H9 (cell line): ENCODE measurements around the gene GSTA4. TPM values are rescaled to one million over a fixed set of nuclear protein-coding genes. Genes with fewer than 3 reads are reported as not detected.

Experiments
- DNase-seq: peaks from one replicate; pipeline ENCODE4 v3.0.0-alpha.2; 2017
- H2AFZ ChIP-seq: one replicate; pipeline ENCODE4 v1.6.1; 2013; ENCODE audit warnings: mild to moderate bottlenecking, low read length, control low read depth, moderate library complexity
- H2AK5ac ChIP-seq: 2 replicates; pipeline ENCODE4 v1.6.1; 2013; ENCODE audit warnings: low read length, control low read depth, mixed read lengths; ENCODE audit not compliant: insufficient read length
- H2BK120ac ChIP-seq: one replicate; pipeline ENCODE4 v1.6.1; 2013; ENCODE audit warnings: low read depth, mild to moderate bottlenecking, low read length, control low read depth, inconsistent platforms; ENCODE audit not compliant: poor library complexity, severe bottlenecking
- H2BK12ac ChIP-seq: 2 replicates; pipeline ENCODE4 v1.6.1; 2013; ENCODE audit warnings: low read length, control low read depth, mixed read lengths, low read depth; ENCODE audit not compliant: insufficient read length
- H2BK15ac ChIP-seq: 2 replicates; pipeline ENCODE4 v1.6.1; 2013; ENCODE audit warnings: low read depth, low read length, control low read depth
- H2BK20ac ChIP-seq: one replicate; pipeline ENCODE4 v1.6.1; 2013; ENCODE audit warnings: low read depth, mild to moderate bottlenecking, low read length, control low read depth, inconsistent platforms; ENCODE audit not compliant: poor library complexity, severe bottlenecking
- H2BK5ac ChIP-seq: 2 replicates; pipeline ENCODE4 v1.6.1; 2013; ENCODE audit warnings: low read length, control low read depth, mixed read lengths; ENCODE audit not compliant: insufficient read length
- H3K14ac ChIP-seq: 2 replicates; pipeline ENCODE4 v1.6.1; 2013; ENCODE audit warnings: low read length, control low read depth; ENCODE audit not compliant: insufficient read depth
- H3K18ac ChIP-seq: 2 replicates; pipeline ENCODE4 v1.6.1; 2013; ENCODE audit warnings: low read depth, mild to moderate bottlenecking, mixed read lengths, low read length, control low read depth; ENCODE audit not compliant: insufficient read length
- H3K23ac ChIP-seq: 2 replicates; pipeline ENCODE4 v1.6.1; 2013; ENCODE audit warnings: low read length, control low read depth, mixed read lengths, low read depth; ENCODE audit not compliant: insufficient read length
- H3K23me2 ChIP-seq: 2 replicates; pipeline ENCODE4 v1.6.1; 2013; ENCODE audit warnings: low read depth, mild to moderate bottlenecking, mixed read lengths, low read length, control low read depth; ENCODE audit not compliant: insufficient read length, poor library complexity, severe bottlenecking
- H3K27ac ChIP-seq: 2 replicates; pipeline ENCODE4 v1.5.1; 2013; ENCODE audit warnings: low read length, control low read depth, mixed read lengths, low read depth; ENCODE audit not compliant: insufficient read length
- H3K27me3 ChIP-seq: 2 replicates; pipeline ENCODE4 v1.6.1; 2013; ENCODE audit warnings: low read length, control low read depth, inconsistent platforms; ENCODE audit not compliant: insufficient read depth
- H3K4ac ChIP-seq: 2 replicates; pipeline ENCODE4 v1.6.1; 2013; ENCODE audit warnings: low read depth, mild to moderate bottlenecking, control low read depth, inconsistent platforms, low read length, moderate library complexity
- H3K4me1 ChIP-seq: 2 replicates; pipeline ENCODE4 v1.6.1; 2013; ENCODE audit warnings: low read length, control low read depth, inconsistent platforms; ENCODE audit not compliant: insufficient read depth
- H3K4me2 ChIP-seq: 2 replicates; pipeline ENCODE4 v1.6.1; 2013; ENCODE audit warnings: low read length, control low read depth, mixed read lengths; ENCODE audit not compliant: insufficient read length, insufficient read depth
- H3K56ac ChIP-seq: 2 replicates; pipeline ENCODE4 v1.6.1; 2013; ENCODE audit warnings: low read depth, mild to moderate bottlenecking, mixed read lengths, low read length, control low read depth; ENCODE audit not compliant: insufficient read length
- H3K79me1 ChIP-seq: 2 replicates; pipeline ENCODE4 v1.6.1; 2013; ENCODE audit warnings: low read depth, mild to moderate bottlenecking, moderate library complexity, low read length, control low read depth, inconsistent platforms; ENCODE audit not compliant: insufficient read depth, poor library complexity, severe bottlenecking
- H3K79me2 ChIP-seq: 2 replicates; pipeline ENCODE4 v1.6.1; 2013; ENCODE audit warnings: low read length, control low read depth, inconsistent platforms; ENCODE audit not compliant: insufficient read depth
- H3K9ac ChIP-seq: 2 replicates; pipeline ENCODE4 v1.6.1; 2013; ENCODE audit warnings: low read length, control low read depth, mixed read lengths; ENCODE audit not compliant: insufficient read length; ENCODE audit errors: extremely low read depth
- H3K9me3 ChIP-seq: one replicate; pipeline ENCODE4 v1.6.1; 2013; ENCODE audit warnings: low read depth, low read length, inconsistent platforms; ENCODE audit not compliant: control insufficient read depth
- H3T11ph ChIP-seq: one replicate; pipeline ENCODE4 v1.6.1; 2013; ENCODE audit warnings: mild to moderate bottlenecking, low read length, control low read depth, inconsistent platforms
- H4K20me1 ChIP-seq: one replicate; pipeline ENCODE4 v1.6.1; 2013; ENCODE audit not compliant: control insufficient read depth, insufficient read length, insufficient read depth
- H4K5ac ChIP-seq: 2 replicates; pipeline ENCODE4 v1.6.1; 2013; ENCODE audit warnings: low read depth, mild to moderate bottlenecking, mixed read lengths, low read length, control low read depth; ENCODE audit not compliant: insufficient read length
- H4K8ac ChIP-seq: replicated peaks from 2 replicates; pipeline ENCODE4 v1.6.1; 2013; ENCODE audit warnings: low read length, control low read depth, mixed read lengths, low read depth; ENCODE audit not compliant: insufficient read length
- H4K91ac ChIP-seq: 2 replicates; pipeline ENCODE4 v1.6.1; 2013; ENCODE audit warnings: low read depth, mild to moderate bottlenecking, moderate library complexity, mixed read lengths, low read length, control low read depth; ENCODE audit not compliant: insufficient read length
- H3K27ac Mint-ChIP-seq, 3 experiments: 2 replicates in 2 of 3; 3 replicates in 1 of 3; pipeline ENCODE4 v1.8.0; 2020 to 2021; ENCODE audit warnings: mixed read lengths in 3 of 3, mild to moderate bottlenecking in 1 of 3, moderate library complexity in 1 of 3
- H3K27me3 Mint-ChIP-seq: 2 replicates; pipeline ENCODE4 v1.8.0; 2021; ENCODE audit warnings: low read depth, mild to moderate bottlenecking, moderate library complexity, mixed read lengths
- H3K36me3 Mint-ChIP-seq, 3 experiments: 2 replicates in 2 of 3; 3 replicates in 1 of 3; pipeline ENCODE4 v1.8.0; 2020 to 2021; ENCODE audit warnings: low read depth in 3 of 3, mixed read lengths in 3 of 3; ENCODE audit not compliant: insufficient read depth in 1 of 3
- H3K4me1 Mint-ChIP-seq, 2 experiments: 2 replicates each; pipeline ENCODE4 v1.8.0; 2020; ENCODE audit warnings: mixed read lengths in 2 of 2
- H3K4me3 Mint-ChIP-seq, 2 experiments: 2 replicates in 1 of 2; 3 replicates in 1 of 2; pipeline ENCODE4 v1.8.0; 2020 to 2021; ENCODE audit warnings: mild to moderate bottlenecking in 2 of 2, mixed read lengths in 2 of 2, moderate library complexity in 1 of 2
- H3K9me3 Mint-ChIP-seq, 2 experiments: 2 replicates in 1 of 2; 3 replicates in 1 of 2; pipeline ENCODE4 v1.8.0; 2020; ENCODE audit warnings: mild to moderate bottlenecking in 2 of 2, mixed read lengths in 2 of 2, moderate library complexity in 1 of 2
- CTCF ChIP-seq: fragments of 200-600 bp; sonication (generic); conservative IDR thresholded peaks from 3 replicates; pipeline ENCODE4 v1.8.0; 2021; ENCODE audit warnings: antibody characterized with exemption, mild to moderate bottlenecking
- WGBS: extraction: QIAGEN DNeasy Blood & Tissue Kit; methylation state at CpG from one replicate; pipeline ENCODE4 v1.1.7; 2013; ENCODE audit warnings: missing lambda C conversion rate, low lambda C conversion rate, mixed read lengths; ENCODE audit not compliant: insufficient read length; ENCODE audit errors: extremely low coverage; 5-methylcytosine and 5-hydroxymethylcytosine counted together
- total RNA-seq: library from RNA; stranded (reverse); gene quantifications from 2 replicates; pipeline ENCODE4 v1.2.1, GENCODE V29; 2021

GSTA4 gene
- total RNA-seq, 1 experiment from 2014 or later: 32.1 TPM

- H2BK20ac ChIP-seq: no peak overlapping the region
- H2BK12ac ChIP-seq: no peak overlapping the region
- no peaks in the 10 kb centered on the region; the same call in 1 of the 2 replicates for H3K27me3 ChIP-seq
- H3K14ac ChIP-seq: no peak overlapping the region
- no peaks in the 10 kb centered on the region for H4K20me1 ChIP-seq
- Mint-ChIP-seq H3K36me3 (peaks cover 4 to 51% (median 45%) of the 10 kb centered on the region in 3 experiments; a peak in 6 of 7 replicates), H3K4me3 (no peak overlapping the region), H3K9me3 (no peaks in the 10 kb centered on the region), H3K27ac (no peak overlapping the region), H3K4me1 (peaks cover 8 to 9% of the 10 kb centered on the region in 2 experiments), H3K27me3 (no peaks in the 10 kb centered on the region)
- H4K91ac ChIP-seq: no peak overlapping the region
- no peak overlapping the region for H2BK5ac ChIP-seq
- no peaks in the 10 kb centered on the region for H3K4me1 ChIP-seq
- H2AFZ ChIP-seq: no peak overlapping the region
- no peak overlapping the region for H4K8ac ChIP-seq
- H3K9ac ChIP-seq: no peak overlapping the region
- no peak for DNase-seq
- H3K79me2 ChIP-seq: no peaks in the 10 kb centered on the region
- no peak for TF ChIP-seq CTCF
- no peak overlapping the region for H3K27ac ChIP-seq
- no CpG with 5 or more reads among the region's 4 CpGs for WGBS
- H2BK15ac ChIP-seq: no peak overlapping the region
- no peak overlapping the region for H3K56ac ChIP-seq
- H3K79me1 ChIP-seq: no peaks in the 10 kb centered on the region
- H3K18ac ChIP-seq: no peak overlapping the region
- no peak overlapping the region for H3T11ph ChIP-seq
- H2AK5ac ChIP-seq: no peak overlapping the region
- H3K9me3 ChIP-seq: no peaks in the 10 kb centered on the region
- no peak overlapping the region for H4K5ac ChIP-seq
- H3K23me2 ChIP-seq: no peaks in the 10 kb centered on the region
- no peak overlapping the region for H3K4me2 ChIP-seq
- H3K23ac ChIP-seq: no peak overlapping the region
- H3K4ac ChIP-seq: no peak overlapping the region
- H2BK120ac ChIP-seq: no peak overlapping the region
Observed at GRCh38 chr6:52985228-52985627, 9.9 kb downstream of the GSTA4 start.
